ENCODE results near the gene CCL2.

Gene CCL2

DNA sequence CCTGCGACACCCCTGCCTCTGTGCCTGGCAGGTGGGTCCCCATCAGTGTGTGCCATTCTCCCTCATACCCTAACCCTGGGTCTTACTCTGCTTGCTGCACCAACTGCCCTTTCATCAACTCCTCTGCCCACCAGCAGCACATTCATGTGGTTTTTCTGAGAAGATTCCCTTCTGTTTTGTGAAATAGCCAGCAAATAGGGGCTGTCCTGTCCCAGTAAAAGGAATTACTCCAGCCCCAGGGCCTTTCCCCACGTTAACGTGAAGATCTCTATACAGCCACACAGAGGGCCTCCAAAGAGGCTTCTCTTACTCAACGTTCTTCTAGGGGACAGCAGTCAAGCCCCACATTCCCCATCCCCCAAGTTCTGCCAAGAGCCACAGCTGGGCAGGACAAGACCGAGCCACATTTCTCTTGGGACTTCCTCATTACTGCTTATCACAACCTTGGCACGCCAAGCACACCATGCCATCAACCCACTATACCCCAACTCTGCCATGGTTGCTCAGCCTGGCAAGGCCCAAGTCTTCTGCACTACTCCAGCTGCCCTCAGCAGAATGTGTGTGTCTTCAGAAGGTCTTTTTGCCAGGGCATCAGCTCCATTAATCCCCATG is 18.7 kb upstream of the CCL2 start:
- 87 to 91% methylated on average over 6 of the region's 6 CpGs for WGBS, 2 experiments
- peaks cover 14% of the 10 kb centered on the region for H3K4me1 ChIP-seq (ENCODE audit: control insufficient read depth, insufficient read depth, low read length)
- H3K27me3 ChIP-seq (ENCODE audit: control insufficient read depth, insufficient read depth, low read length, poor library complexity, severe bottlenecking): no peaks in the 10 kb centered on the region
- H3K4me3 ChIP-seq (ENCODE audit: insufficient read depth, low read depth, low read length): no peak overlapping the region
- H3K9me3 ChIP-seq (ENCODE audit: control insufficient read depth, low read length): no peaks in the 10 kb centered on the region
- H3K36me3 ChIP-seq (ENCODE audit: control insufficient read depth, insufficient read depth, low read length): no peaks in the 10 kb centered on the region
- no peak overlapping the region for H3K27ac ChIP-seq (ENCODE audit: insufficient read depth, low read depth, low read length, poor library complexity, severe bottlenecking)

DNA sequence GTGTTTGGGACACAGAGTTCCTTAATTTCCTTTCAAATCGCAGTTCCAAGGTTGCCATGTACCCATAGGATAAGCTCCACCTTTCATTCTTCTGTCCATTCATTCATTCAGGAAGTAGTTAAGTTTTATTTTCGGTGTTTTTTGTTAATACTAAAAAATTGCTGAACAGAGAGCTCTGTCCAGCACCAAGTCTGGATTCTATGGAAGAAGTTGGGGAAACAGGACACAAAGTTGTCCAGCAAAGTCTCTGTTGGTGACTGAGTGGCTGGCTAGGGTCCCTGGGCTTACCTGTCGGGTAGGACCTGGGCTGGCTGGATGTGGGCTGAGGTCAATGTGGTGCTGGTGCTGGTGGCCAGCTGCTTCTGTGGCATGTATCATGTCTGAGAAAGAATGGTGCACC is 17.6 kb upstream of the CCL2 start:
- Histone ChIP-seq H3K27ac (ENCODE audit: insufficient read depth, low read depth, low read length, poor library complexity, severe bottlenecking) (no peak overlapping the region), H3K4me3 (ENCODE audit: insufficient read depth, low read depth, low read length) (no peak overlapping the region), H3K9me3 (ENCODE audit: control insufficient read depth, low read length) (no peaks in the 10 kb centered on the region), H3K36me3 (ENCODE audit: control insufficient read depth, insufficient read depth, low read length) (no peaks in the 10 kb centered on the region), H3K27me3 (ENCODE audit: control insufficient read depth, insufficient read depth, low read length, poor library complexity, severe bottlenecking) (no peaks in the 10 kb centered on the region), H3K4me1 (ENCODE audit: control insufficient read depth, insufficient read depth, low read length) (peaks cover 14% of the 10 kb centered on the region)
- WGBS, 2 experiments: 84 to 96% methylated on average over 3 of the region's 3 CpGs

DNA sequence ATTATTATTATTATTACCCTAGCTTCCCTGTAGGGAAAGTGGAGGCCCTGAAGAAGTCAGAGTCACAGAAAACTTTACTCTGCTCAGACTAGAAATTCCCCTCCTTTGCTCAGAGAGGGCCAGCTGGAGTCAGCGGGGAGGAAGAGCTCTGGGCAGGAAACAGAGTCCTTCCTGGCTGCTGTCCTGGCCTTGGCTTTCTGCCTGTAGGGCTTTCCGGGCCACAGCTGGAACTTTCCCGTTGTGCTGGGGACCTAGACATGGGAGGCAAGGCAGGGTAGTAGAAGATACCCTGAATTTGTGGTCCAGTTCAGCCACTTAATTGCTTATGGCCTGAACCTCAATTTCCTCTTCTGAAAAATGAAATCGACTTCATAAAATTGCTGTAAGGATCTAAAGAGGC is 14.0 kb upstream of the CCL2 start:
- H3K27me3 ChIP-seq (ENCODE audit: control insufficient read depth, insufficient read depth, low read length, poor library complexity, severe bottlenecking): no peaks in the 10 kb centered on the region
- no peak overlapping the region for H3K27ac ChIP-seq (ENCODE audit: insufficient read depth, low read depth, low read length, poor library complexity, severe bottlenecking)
- no peak overlapping the region for H3K4me3 ChIP-seq (ENCODE audit: insufficient read depth, low read depth, low read length)
- H3K36me3 ChIP-seq (ENCODE audit: control insufficient read depth, insufficient read depth, low read length): no peaks in the 10 kb centered on the region
- peaks cover 4% of the 10 kb centered on the region for H3K4me1 ChIP-seq (ENCODE audit: control insufficient read depth, insufficient read depth, low read length)
- WGBS, 2 experiments: 87% methylated on average over 4 of the region's 4 CpGs
- no peaks in the 10 kb centered on the region for H3K9me3 ChIP-seq (ENCODE audit: control insufficient read depth, low read length)

DNA sequence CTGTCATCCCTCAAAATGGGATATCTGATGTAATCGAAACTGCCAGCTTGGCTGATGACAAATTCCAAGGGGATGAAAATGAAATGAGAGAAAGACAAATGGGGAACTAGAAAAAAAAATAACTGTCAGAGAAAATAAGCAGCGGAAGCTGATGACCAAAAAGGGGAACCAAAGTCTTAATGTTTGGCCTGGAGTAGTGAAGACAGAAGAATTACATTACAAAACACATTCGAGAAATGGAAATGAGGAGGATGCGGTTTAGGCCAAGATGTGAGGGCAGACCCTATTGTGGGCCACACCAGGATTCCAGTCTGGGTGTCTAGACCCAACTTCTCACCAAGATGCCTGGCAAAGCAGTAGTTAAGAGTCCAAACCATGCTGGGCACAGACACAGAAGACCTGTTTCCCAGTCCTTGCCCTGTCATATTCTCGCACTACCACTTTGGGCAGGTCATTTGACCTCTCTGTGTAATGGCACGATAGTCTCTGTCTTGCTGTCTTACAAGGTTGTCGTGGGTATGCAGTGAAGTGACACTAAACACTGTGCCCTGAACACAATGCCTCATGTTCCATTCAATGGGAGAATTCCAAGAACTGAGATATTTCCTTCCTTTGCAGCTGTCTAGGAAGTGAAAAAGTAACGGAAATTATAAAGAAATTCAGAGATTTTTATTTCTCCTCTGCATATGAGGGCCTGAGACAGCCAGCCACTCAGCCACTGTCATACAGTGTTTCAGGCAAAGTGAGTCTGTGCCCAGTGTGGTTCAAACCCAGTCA is 12.3 kb upstream of the CCL2 start:
- Histone ChIP-seq H3K36me3 (ENCODE audit: control insufficient read depth, insufficient read depth, low read length) (no peaks in the 10 kb centered on the region), H3K9me3 (ENCODE audit: control insufficient read depth, low read length) (no peaks in the 10 kb centered on the region), H3K27me3 (ENCODE audit: control insufficient read depth, insufficient read depth, low read length, poor library complexity, severe bottlenecking) (no peaks in the 10 kb centered on the region), H3K27ac (ENCODE audit: insufficient read depth, low read depth, low read length, poor library complexity, severe bottlenecking) (no peak overlapping the region), H3K4me3 (ENCODE audit: insufficient read depth, low read depth, low read length) (no peak overlapping the region), H3K4me1 (ENCODE audit: control insufficient read depth, insufficient read depth, low read length) (peaks cover 4% of the 10 kb centered on the region)
- 89 to 94% methylated on average over 8 of the region's 8 CpGs for WGBS, 2 experiments

DNA sequence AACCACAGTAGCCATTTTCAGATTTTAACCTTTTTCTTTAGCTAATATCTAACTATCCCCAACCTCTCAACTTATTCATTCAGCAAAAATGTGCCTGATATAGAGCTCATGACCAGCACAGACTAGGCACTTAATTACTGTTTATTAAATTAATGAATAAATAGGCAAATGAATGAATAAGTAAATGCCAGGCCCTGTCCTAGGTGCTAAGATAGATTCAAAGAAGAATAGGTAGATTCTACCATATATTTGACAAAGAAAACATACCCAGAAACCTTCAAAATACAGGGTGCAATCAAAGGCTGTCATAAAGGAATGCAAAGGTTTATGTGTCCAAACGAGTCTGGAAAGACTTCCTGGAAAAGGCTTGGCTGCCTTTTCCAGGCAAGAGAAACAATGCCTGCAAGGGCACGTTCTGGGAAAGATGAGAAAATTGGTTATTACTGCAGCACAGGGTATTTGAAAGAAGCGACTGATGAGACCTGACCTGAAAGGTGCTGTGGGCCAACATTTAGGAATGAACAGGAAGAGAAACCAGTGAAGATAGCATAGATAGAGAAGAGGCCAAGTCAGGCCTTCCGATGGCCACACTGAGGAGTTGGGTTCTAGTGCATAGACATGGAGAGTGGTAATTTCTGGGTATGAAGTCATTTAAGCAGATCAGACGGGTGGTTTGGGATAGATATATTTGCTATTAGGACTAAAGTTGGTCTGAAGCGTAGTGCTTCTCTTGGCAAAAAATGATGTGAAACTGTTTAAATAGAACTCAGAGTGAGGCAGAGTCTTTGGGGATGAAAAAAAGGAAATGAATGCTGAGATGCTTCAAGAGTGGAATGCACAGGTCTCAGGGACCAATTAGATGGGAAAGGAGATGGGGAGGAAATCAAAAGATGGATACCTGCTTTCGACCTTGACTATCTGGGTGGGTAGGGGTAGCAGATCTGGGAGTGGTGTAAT is 11.4 kb upstream of the CCL2 start:
- WGBS, 2 experiments: 93% methylated on average over 7 of the region's 7 CpGs

DNA sequence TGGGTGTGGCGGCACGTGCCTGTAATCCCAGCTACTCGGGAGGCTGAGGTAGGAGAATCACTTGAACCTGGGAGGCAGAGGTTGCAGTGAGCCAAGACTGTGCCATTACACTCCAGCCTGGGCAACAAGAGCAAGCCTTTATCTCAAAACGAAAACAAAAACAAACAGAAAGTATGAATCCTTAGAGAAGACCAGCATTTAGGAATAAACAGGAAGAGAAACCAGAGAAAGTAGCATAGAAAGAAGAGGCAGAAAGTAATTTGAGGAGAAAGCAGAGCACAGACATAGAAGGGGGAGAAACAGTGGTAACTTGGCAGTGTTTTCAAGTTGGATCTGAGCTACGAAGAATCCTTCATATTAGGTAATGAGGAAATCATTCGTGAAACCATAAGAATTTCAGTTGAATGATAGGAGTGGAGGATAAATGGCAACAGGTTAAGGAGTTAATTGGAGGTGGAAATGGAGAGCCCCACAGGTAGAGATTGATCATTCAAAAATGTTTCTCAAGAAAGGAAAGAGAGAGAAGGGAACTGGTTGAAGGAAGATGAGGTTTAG is 9.7 kb upstream of the CCL2 start:
- Histone ChIP-seq H3K27me3 (ENCODE audit: control insufficient read depth, insufficient read depth, low read length, poor library complexity, severe bottlenecking) (no peaks in the 10 kb centered on the region), H3K27ac (ENCODE audit: insufficient read depth, low read depth, low read length, poor library complexity, severe bottlenecking) (no peak overlapping the region), H3K9me3 (ENCODE audit: control insufficient read depth, low read length) (no peaks in the 10 kb centered on the region), H3K36me3 (ENCODE audit: control insufficient read depth, insufficient read depth, low read length) (no peaks in the 10 kb centered on the region), H3K4me3 (ENCODE audit: insufficient read depth, low read depth, low read length) (no peak overlapping the region), H3K4me1 (ENCODE audit: control insufficient read depth, insufficient read depth, low read length) (no peaks in the 10 kb centered on the region)
- 84 to 94% methylated on average over 6 of the region's 6 CpGs for WGBS, 2 experiments

More for the DNA sequence above, 11.4 kb upstream of the CCL2 start:
- peaks cover 1% of the 10 kb centered on the region for H3K4me1 ChIP-seq (ENCODE audit: control insufficient read depth, insufficient read depth, low read length)
- no peak overlapping the region for H3K27ac ChIP-seq (ENCODE audit: insufficient read depth, low read depth, low read length, poor library complexity, severe bottlenecking)
- no peaks in the 10 kb centered on the region for H3K27me3 ChIP-seq (ENCODE audit: control insufficient read depth, insufficient read depth, low read length, poor library complexity, severe bottlenecking)
- no peak overlapping the region for H3K4me3 ChIP-seq (ENCODE audit: insufficient read depth, low read depth, low read length)
- H3K9me3 ChIP-seq (ENCODE audit: control insufficient read depth, low read length): no peaks in the 10 kb centered on the region
- H3K36me3 ChIP-seq (ENCODE audit: control insufficient read depth, insufficient read depth, low read length): no peaks in the 10 kb centered on the region

DNA sequence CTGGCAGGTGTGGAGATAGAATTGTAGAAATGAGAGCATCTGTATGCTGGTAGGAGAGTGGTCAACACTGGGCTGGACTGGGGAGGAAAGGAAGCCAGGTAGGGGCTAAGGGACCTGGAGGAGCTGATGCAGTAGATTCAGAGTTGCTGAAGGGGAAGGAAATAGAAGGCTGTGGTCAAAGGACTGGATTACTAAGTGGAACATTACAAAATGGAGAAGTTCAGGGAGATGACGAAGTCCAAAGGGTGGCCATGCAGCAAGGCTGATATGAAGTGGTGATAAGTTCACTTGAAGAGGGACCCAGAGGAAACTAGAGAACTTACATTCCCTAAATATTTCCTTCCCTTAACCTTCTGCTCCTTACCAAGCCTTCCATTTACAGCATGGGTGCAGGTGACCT is 8.6 kb upstream of the CCL2 start:
- Histone ChIP-seq H3K27me3 (ENCODE audit: control insufficient read depth, insufficient read depth, low read length, poor library complexity, severe bottlenecking) (no peaks in the 10 kb centered on the region), H3K4me3 (ENCODE audit: insufficient read depth, low read depth, low read length) (no peak overlapping the region), H3K9me3 (ENCODE audit: control insufficient read depth, low read length) (no peaks in the 10 kb centered on the region), H3K4me1 (ENCODE audit: control insufficient read depth, insufficient read depth, low read length) (no peaks in the 10 kb centered on the region), H3K36me3 (ENCODE audit: control insufficient read depth, insufficient read depth, low read length) (no peaks in the 10 kb centered on the region), H3K27ac (ENCODE audit: insufficient read depth, low read depth, low read length, poor library complexity, severe bottlenecking) (no peak overlapping the region)
- 94 to 100% methylated on average over 1 of the region's 1 CpG for WGBS, 2 experiments

DNA sequence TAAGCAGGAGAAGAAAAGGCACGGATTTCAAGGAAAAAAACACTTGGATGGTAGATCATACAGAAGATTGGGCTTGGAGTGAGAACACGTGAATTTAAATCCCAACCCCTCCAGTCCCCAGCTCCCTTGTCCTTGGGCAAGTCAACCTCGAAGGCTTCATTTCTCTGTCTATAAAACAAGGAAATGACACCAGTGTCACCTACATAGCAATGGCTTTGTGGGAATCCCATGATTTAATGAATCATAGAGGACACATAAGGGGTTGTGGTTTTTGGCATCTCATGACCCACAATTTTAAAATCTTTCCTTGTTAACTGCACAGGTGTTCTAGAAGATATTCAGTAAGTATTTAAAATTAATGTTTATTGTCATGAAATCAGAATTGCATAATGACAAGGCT is 8.2 kb upstream of the CCL2 start:
- 84 to 97% methylated on average over 3 of the region's 3 CpGs for WGBS, 2 experiments

DNA sequence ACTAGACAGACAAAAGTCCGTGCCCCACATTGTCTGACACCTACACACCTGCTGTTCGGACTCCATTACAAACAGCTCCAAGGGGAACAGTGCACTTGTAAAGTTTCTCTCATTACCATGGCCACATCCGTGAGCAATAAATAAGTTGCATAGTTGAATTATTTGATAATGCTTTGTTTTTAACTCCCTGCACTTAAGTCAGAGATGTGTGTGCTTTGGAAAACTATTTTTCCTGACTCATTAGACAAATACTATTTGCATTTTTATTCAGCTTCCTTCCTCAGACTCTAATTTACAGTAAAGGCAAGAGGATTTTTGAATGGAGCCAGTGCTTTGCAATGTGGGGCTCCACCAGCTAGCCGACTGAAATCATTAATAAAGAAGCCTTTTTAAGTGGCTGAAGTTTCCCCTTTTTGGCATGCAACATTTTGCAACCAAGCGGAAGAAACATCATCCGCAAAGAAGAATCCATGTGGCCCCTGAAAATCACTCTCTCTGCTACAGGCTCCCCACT is 6.5 kb upstream of the CCL2 start:
- WGBS, 2 experiments: 88 to 91% methylated on average over 6 of the region's 6 CpGs
- Histone ChIP-seq H3K4me1 (ENCODE audit: control insufficient read depth, insufficient read depth, low read length) (peaks cover 6% of the 10 kb centered on the region), H3K36me3 (ENCODE audit: control insufficient read depth, insufficient read depth, low read length) (no peaks in the 10 kb centered on the region), H3K9me3 (ENCODE audit: control insufficient read depth, low read length) (no peaks in the 10 kb centered on the region), H3K27me3 (ENCODE audit: control insufficient read depth, insufficient read depth, low read length, poor library complexity, severe bottlenecking) (no peaks in the 10 kb centered on the region), H3K4me3 (ENCODE audit: insufficient read depth, low read depth, low read length) (no peak overlapping the region), H3K27ac (ENCODE audit: insufficient read depth, low read depth, low read length, poor library complexity, severe bottlenecking) (no peak overlapping the region)

More for the DNA sequence above, 8.2 kb upstream of the CCL2 start:
- Histone ChIP-seq H3K4me3 (ENCODE audit: insufficient read depth, low read depth, low read length) (no peak overlapping the region), H3K9me3 (ENCODE audit: control insufficient read depth, low read length) (no peaks in the 10 kb centered on the region), H3K27me3 (ENCODE audit: control insufficient read depth, insufficient read depth, low read length, poor library complexity, severe bottlenecking) (no peaks in the 10 kb centered on the region), H3K4me1 (ENCODE audit: control insufficient read depth, insufficient read depth, low read length) (no peaks in the 10 kb centered on the region), H3K36me3 (ENCODE audit: control insufficient read depth, insufficient read depth, low read length) (no peaks in the 10 kb centered on the region), H3K27ac (ENCODE audit: insufficient read depth, low read depth, low read length, poor library complexity, severe bottlenecking) (no peak overlapping the region)

Measured in ectodermal cell (in vitro differentiated cells).